Gastroesophageal sphincter (tissue), 3 donors: Measurements from ENCODE around the gene GRHL3.

Experiments used
- CTCF ChIP-seq, 4 experiments: fragments of 200-600 bp in 2 of 4; fragments of 450-650 bp in 2 of 4; sonication (generic) in 1 of 4; IDR thresholded peaks; one replicate each; pipeline ENCODE4 v1.5.1; 2017 to 2019; ENCODE audit warnings: antibody characterized with exemption in 4 of 4, mild to moderate bottlenecking in 2 of 4, moderate library complexity in 2 of 4
- EP300 ChIP-seq: sonication (generic); formaldehyde crosslinking; IDR thresholded peaks from one replicate; pipeline ENCODE4 v1.6.1; 2017; ENCODE audit warnings: antibody characterized with exemption, mild to moderate bottlenecking

- TF ChIP-seq CTCF (IDR thresholded peaks at IDR 0.05) (no peak), EP300 (no peak)
Observed at GRCh38 chr1:24362396-24362795, 43.2 kb downstream of the GRHL3 start.
